Neural progenitor cell (in vitro differentiated cells): ENCODE data around the gene ARHGAP4. TPM values are rescaled to one million over a fixed set of nuclear protein-coding genes. Genes with fewer than 3 reads are reported as not detected.

Experiments
- DNase-seq: peaks from one replicate; pipeline ENCODE4 v3.0.0-alpha.2; 2016; ENCODE audit warnings: low spot score
- H2AFZ ChIP-seq: fragments of 200-600 bp; sonication (generic); replicated peaks from 2 replicates; pipeline ENCODE4 v1.6.1; 2016; ENCODE audit warnings: antibody characterized with exemption
- H3F3A ChIP-seq: fragments of 200-600 bp; sonication (generic); 2 replicates; pipeline ENCODE4 v1.6.1; 2016; ENCODE audit warnings: antibody characterized with exemption, low read depth
- H3K27ac ChIP-seq: fragments of 200-600 bp; sonication (generic); 2 replicates; pipeline ENCODE4 v1.5.1; 2016; ENCODE audit warnings: mild to moderate bottlenecking
- H3K27me3 ChIP-seq: fragments of 200-600 bp; sonication (generic); 2 replicates; pipeline ENCODE4 v1.6.1; 2016; ENCODE audit warnings: mild to moderate bottlenecking, moderate library complexity
- H3K36me3 ChIP-seq: fragments of 200-600 bp; sonication (generic); 2 replicates; pipeline ENCODE4 v1.5.1; 2016
- H3K4me1 ChIP-seq: fragments of 200-600 bp; sonication (generic); 2 replicates; pipeline ENCODE4 v1.6.1; 2016; ENCODE audit warnings: mixed run types
- H3K4me2 ChIP-seq: fragments of 200-600 bp; sonication (generic); 2 replicates; pipeline ENCODE4 v1.6.1; 2016
- H3K4me3 ChIP-seq: fragments of 200-600 bp; sonication (generic); 2 replicates; pipeline ENCODE4 v1.5.1; 2016
- H3K79me2 ChIP-seq: fragments of 200-600 bp; sonication (generic); 2 replicates; pipeline ENCODE4 v1.6.1; 2016; ENCODE audit warnings: low read depth
- H3K9ac ChIP-seq: fragments of 200-600 bp; sonication (generic); 2 replicates; pipeline ENCODE4 v1.6.1; 2016
- H3K9me3 ChIP-seq: fragments of 200-600 bp; sonication (generic); 2 replicates; pipeline ENCODE4 v1.5.1; 2016; ENCODE audit warnings: low read depth
- H4K20me1 ChIP-seq: fragments of 200-600 bp; sonication (generic); 2 replicates; pipeline ENCODE4 v1.6.1; 2016; ENCODE audit warnings: low read depth
- H3K27ac Mint-ChIP-seq: 3 replicates; pipeline ENCODE4 v1.8.0; 2021; ENCODE audit warnings: mixed read lengths
- H3K27me3 Mint-ChIP-seq: 2 replicates; pipeline ENCODE4 v1.8.0; 2022; ENCODE audit warnings: low read depth, mild to moderate bottlenecking, inconsistent platforms, moderate library complexity, mixed read lengths; ENCODE audit not compliant: insufficient read depth
- H3K36me3 Mint-ChIP-seq: 3 replicates; pipeline ENCODE4 v1.8.0; 2021; ENCODE audit warnings: mixed read lengths
- H3K4me1 Mint-ChIP-seq: 3 replicates; pipeline ENCODE4 v1.8.0; 2021; ENCODE audit warnings: mixed read lengths
- H3K4me3 Mint-ChIP-seq: 3 replicates; pipeline ENCODE4 v1.8.0; 2021; ENCODE audit warnings: mild to moderate bottlenecking, moderate library complexity, mixed read lengths
- H3K9me3 Mint-ChIP-seq: 3 replicates; pipeline ENCODE4 v1.8.0; 2020; ENCODE audit warnings: mixed read lengths
- CTCF ChIP-seq: fragments of 200-600 bp; sonication (generic); IDR thresholded peaks from 2 replicates; pipeline ENCODE4 v1.5.1; 2017; ENCODE audit warnings: antibody characterized with exemption, mild to moderate bottlenecking
- EZH2 ChIP-seq: fragments of 200-600 bp; sonication (generic); IDR thresholded peaks from 2 replicates; pipeline ENCODE4 v1.6.1; 2017; ENCODE audit warnings: antibody characterized with exemption, mild to moderate bottlenecking, moderate library complexity
- EZH2phosphoT487 ChIP-seq: fragments of 200-600 bp; sonication (generic); IDR thresholded peaks from 2 replicates; pipeline ENCODE4 v1.6.1; 2017; ENCODE audit warnings: antibody characterized with exemption
- total RNA-seq: library from RNA; depleted of rRNA; stranded (reverse); fragments of >200 nt; gene quantifications from 2 replicates; pipeline ENCODE4 v1.2.3, GENCODE V29; 2015; ENCODE audit warnings: low replicate concordance

The ARHGAP4 gene
- total RNA-seq, 1 donor from 2014 or later = 5.1 TPM

- H3K9ac ChIP-seq = no peak overlapping the region
- no peak for DNase-seq
- H3F3A ChIP-seq = no peaks in the 10 kb centered on the region
- H3K27me3 ChIP-seq = peaks cover 7% of the 10 kb centered on the region
- TF ChIP-seq EZH2phosphoT487 (no peak), CTCF (no peak), EZH2 (no peak)
- no peaks in the 10 kb centered on the region for H3K79me2 ChIP-seq
- no peak overlapping the region for H3K4me2 ChIP-seq
- Mint-ChIP-seq H3K27ac (no peak overlapping the region), H3K27me3 (peaks cover 9% of the 10 kb centered on the region), H3K36me3 (peaks cover 2% of the 10 kb centered on the region), H3K4me1 (peaks cover 13% of the 10 kb centered on the region), H3K9me3 (peaks cover 32% of the 10 kb centered on the region), H3K4me3 (no peak overlapping the region)
- no peak overlapping the region for H2AFZ ChIP-seq
- H4K20me1 ChIP-seq = no peaks in the 10 kb centered on the region
- no peaks in the 10 kb centered on the region for H3K9me3 ChIP-seq
- H3K27ac ChIP-seq = no peak overlapping the region
- no peaks in the 10 kb centered on the region for H3K36me3 ChIP-seq
- peaks cover 6% of the 10 kb centered on the region for H3K4me1 ChIP-seq
- no peak overlapping the region for H3K4me3 ChIP-seq
Observed at GRCh38 chrX:153861151-153861550, 64.9 kb downstream of the ARHGAP4 start.

Other genes with a start within 250 kb of the ARHGAP4 start
- 94.1 and 191 TPM in 2 replicates for gene SLC6A8, start 238.3 kb downstream of the ARHGAP4 start, total RNA-seq
- 52.5 and 68.7 TPM in 2 replicates for gene BCAP31, start 201.9 kb downstream of the ARHGAP4 start, total RNA-seq
- 0.79 and 5.0 TPM in 2 replicates for gene ABCD1, start 201.4 kb downstream of the ARHGAP4 start, total RNA-seq
- 0.25 and 0.71 TPM in 2 replicates for gene PLXNB3, start 162.0 kb downstream of the ARHGAP4 start, total RNA-seq
- gene SRPK3, start 145.2 kb downstream of the ARHGAP4 start, total RNA-seq = not detected in 2 replicates
- 40.3 and 50.6 TPM in 2 replicates for gene IDH3G, start 131.9 kb downstream of the ARHGAP4 start, total RNA-seq
- gene SSR4, start 131.6 kb downstream of the ARHGAP4 start, total RNA-seq = 58.4 and 112 TPM in 2 replicates
- gene PDZD4, start 95.7 kb downstream of the ARHGAP4 start, total RNA-seq = 1.9 and 5.2 TPM in 2 replicates
- 0.49 and 1.7 TPM in 2 replicates for gene L1CAM, start 40.1 kb downstream of the ARHGAP4 start, total RNA-seq
- gene AVPR2, start 21.6 kb downstream of the ARHGAP4 start, total RNA-seq = not detected in 2 replicates
- 55.5 and 113 TPM in 2 replicates for gene NAA10, start 8.8 kb upstream of the ARHGAP4 start, total RNA-seq
- 5.4 and 9.3 TPM in 2 replicates for gene RENBP, start 18.4 kb upstream of the ARHGAP4 start, total RNA-seq
- 20.7 and 57.7 TPM in 2 replicates for gene HCFC1, start 45.6 kb upstream of the ARHGAP4 start, total RNA-seq
- gene TMEM187, start 46.5 kb upstream of the ARHGAP4 start, total RNA-seq = 2.4 and 6.8 TPM in 2 replicates
- 6.8 and 13.6 TPM in 2 replicates for gene IRAK1, start 93.6 kb upstream of the ARHGAP4 start, total RNA-seq
- gene MECP2, start 171.5 kb upstream of the ARHGAP4 start, total RNA-seq = 26.7 and 32.4 TPM in 2 replicates
- gene OPN1LW, start 218.0 kb upstream of the ARHGAP4 start, total RNA-seq = not detected in 2 replicates